ENCODE results near the gene THSD4.

THSD4 gene

DNA sequence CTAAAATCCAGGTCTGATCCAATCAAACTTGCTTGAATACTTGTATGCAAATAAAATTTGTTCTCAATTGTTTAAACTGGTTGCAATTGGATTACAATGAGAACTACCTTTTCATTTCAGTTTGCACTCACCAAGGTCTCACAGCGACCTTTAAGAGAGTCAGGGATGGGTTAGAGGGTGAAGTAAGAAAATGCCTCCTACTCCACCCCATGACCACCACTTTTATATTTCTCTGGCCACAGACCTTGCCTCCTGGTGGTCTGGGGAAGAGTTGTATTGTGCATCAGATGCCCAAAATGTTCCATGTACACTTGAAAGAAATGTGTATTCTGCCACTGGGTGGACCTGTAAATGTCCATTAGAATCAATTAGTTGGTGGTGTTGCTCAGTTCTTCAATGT is 16.4 kb upstream of the THSD4 start:
- no peak for DNase-seq

DNA sequence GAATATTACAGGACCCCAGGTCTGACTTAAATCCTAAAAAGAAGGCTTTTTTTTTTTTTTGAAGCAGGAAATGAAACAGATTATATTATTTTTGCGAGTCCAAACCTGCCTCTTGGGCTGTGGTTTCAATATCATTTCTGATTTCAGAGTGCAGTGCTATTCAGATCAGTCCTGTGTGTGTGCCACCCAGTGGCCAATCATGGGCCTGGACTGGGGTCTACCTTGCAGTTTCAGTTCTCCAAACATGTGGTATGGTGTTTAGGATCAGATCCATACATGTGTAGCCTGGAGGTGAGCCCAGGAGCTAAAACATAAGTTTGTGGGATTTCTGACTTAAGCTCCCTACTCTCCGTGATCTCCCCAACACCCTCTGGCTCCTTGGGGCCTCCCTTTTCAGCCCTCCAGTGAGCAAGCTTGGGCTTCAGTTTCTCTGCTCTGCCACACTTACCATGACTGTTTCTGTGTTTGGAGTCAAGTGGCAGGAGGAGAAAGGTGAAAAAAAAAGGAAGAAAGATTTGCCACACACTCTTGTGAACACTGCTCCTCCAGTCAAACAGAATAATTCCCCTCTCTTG is 12.1 kb upstream of the THSD4 start:
- peak; percentile 42 for DNase-seq

DNA sequence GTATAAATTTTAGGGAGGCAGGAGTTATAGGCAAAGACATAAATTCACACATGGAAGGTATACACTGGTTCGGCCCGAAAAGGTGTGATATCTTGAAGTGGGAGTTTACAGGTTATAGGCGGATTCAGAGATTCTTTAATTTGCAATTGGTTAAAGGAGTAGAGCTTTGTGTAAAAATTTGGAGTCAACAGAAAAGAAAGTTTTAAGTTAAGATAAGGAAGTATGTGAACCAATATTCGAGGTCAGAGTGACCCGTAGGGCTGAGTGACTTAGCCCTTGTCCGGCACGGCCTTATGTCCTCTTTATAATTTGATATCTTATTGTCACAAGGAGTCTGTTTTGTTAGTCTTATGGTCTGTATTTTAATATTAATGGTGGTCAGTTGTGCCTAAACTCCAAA is 10.6 kb upstream of the THSD4 start:
- DNase-seq, result no peak

DNA sequence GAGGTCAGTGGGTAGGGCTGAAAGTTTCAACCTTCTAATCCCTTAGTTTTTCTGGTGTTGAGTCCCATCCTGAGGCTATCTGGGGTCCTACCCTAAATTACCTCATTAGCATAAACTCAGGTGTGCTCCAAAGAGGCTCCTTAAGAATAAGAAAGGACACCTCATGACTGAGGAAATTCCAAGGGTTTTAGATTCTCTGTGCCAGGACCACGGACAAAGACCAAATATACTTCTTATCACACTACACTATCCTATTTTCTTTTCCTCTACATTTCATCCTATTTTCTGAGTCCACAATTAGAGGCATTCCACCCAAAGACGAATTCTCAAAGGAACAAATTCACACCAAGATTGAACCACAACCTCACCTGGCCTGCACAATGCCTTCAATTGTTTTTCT is 9.8 kb upstream of the THSD4 start:
- DNase-seq, result no peak

DNA sequence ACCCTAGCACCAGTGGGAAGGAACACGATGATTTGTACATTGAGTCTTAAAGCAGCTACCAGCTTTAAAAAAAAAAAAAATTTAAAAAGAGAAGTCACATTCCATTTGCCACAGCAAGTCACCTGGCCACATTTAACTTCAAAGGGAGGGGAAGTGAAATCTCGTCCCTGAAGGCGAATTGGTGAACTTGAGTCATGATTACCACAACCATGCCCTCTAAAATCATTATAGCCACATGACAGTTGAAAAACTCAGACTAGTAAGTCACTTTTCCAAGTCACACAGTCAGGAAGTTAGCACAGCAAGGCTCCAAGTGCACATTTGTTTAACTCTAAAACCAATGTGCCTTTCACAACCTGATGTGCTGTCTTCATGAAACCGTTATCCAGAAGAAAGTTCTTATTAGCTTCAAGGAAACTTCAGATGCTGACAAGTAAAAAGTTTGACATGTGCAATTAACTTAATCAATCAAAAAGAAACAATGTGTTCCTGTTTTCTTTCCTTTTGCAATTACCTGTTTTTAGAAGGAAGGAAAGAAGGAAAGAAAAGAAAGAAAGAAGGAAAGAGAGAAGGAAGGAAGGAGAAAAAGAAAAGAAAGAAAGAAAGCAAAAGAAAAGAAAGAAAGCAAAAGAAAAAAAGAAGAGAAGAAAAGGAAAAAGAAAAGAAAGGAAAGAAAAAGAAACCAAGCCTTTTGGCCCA is 8.3 kb upstream of the THSD4 start:
- DNase-seq, result peak; percentile 95

DNA sequence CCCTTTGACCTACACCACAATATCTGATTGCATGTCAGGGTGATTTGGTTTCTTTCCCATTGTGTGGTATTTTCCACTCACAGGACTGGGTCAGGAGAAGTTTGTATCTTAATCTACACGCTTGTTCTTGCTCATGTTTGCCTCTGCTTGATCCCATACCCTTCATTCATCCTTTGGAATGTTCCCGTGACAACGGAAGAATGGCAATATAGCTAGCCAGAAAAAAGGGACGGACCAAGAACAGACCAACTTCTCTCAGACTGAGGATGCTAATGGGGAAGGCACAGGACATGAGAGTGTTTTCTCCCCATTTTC is 7.8 kb upstream of the THSD4 start:
- DNase-seq, result no peak

DNA sequence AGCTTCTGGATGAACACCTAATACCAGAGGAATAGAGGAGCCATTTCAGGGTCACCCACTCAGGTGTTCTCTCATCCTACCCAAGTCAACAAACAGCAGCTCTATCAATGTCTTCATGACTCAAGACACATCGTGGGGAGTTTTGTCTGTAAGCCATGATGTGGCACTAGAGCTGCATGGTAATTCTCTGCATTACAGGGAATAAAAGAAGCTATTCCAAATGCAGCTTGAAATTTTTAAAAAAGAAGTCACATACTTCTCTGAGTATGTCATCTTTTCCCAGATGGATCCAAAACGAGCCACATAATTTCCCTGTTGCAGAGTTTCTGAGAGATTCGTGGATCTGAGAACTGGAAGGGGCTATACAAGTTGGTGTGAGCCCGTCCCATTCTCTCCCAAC is 6.1 kb upstream of the THSD4 start:
- no peak for DNase-seq

DNA sequence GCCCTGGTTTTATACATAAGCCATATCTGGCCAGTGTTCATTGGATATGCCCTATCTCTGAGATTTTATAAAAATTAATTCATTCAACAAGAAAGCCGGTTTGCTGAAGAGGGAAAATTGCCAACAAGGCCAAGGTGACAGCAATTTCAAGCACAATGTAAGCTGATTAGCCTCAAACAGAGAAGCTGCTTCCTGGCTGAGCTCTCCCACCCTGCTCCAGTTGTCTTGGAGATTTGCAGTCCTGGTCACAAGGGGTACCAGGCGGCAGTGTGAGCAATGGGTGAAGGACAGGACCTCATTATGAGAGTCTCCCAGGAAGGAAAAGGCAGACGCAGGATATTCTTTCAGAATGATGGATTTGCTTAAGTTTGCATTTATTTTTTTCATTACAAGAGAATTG is 5.4 kb upstream of the THSD4 start:
- no peak for DNase-seq

DNA sequence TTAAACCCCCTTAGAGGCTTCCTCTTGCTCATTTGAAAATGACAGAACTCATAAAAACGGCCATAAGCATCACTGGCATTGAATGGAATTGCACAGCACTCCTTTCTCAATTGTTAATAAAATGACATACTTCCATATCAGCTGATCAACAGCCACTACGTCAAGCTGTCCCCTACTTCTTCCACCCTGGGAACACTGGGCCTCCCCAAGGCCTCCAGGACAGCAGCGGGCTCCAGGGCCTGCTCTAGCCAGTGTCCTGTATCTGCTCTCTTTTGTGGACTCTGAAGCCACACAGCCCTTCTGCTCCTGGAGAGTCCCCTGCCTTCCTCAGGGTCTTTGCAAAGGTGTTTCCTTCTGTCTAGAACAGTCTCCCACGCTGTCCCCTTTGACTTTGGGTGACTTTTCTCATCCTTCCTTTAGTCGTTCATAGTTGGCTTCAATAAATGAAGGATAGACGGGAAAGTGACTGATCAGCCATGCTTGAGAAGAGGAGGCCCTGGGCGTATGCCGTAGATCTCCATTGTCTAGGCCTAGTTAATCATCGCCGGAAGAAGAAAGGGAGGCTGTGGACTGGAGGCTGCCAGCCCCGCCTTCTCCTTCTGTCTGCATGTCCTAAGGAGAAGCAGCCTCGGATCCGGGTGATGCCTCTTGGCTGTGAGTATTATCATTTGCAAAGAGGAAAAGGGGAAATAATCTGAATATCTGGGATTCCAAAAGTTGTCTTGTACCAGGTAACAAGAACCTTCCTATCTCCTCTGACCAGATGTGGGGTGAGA is 4.7 kb upstream of the THSD4 start:
- no peak for DNase-seq

DNA sequence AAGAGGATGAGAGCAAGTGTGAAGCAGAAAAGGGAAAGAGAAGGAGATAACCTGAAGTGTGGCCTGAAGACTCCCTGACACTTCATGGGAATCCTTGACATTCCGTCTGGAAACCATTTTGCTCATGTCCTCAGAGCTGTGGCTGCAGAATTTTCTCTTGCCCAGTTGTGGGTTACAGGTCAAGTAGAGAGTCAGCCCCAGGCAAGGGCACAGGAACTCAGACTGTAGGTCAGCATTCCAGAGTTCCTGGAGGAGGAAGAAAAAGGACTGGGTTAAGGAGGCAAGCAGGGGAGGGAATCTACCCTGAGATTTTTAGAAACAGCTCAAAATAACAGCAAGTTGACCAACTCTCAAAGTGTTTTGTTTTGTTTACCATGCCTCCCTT is 4.1 kb upstream of the THSD4 start:
- DNase-seq, result no peak

DNA sequence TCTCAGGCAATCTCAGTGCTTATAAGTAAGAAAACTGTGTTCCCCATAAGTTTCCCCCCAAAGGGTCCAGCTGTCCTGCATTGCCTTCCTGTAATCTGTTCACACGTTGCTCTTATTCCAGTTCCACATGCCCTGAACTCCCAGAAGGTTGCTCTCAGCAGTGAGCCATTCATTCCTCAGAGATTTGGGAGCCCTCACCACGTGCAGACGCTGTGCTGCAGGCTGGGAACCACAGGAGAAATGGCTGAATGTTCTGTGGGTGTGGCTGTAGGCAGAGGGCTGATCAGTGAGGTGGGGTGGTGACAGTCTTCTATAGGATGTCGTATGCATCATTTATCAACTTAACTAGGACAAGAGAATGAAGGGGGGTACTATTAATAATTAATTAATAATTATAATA is 3.3 kb upstream of the THSD4 start:
- no peak for DNase-seq

DNA sequence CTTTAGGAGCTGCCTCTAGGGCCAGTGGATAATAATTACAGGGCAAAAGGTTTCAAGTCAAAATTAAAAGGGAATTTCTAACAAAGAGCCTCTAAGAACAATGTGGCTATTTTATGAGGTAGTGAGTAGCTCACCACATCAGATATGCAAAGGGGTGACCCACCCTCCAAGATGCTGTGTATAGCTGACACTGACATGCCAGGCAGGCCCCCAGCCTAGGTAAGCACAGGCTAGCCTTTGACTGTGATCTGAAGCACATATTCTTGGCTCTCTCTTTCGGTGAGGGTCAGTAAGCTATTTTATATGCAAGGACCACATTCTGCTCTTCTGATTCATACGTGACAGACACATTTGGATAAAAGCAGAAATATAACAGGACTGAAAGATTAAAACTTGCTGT is 2.8 kb upstream of the THSD4 start:
- no peak for DNase-seq

DNA sequence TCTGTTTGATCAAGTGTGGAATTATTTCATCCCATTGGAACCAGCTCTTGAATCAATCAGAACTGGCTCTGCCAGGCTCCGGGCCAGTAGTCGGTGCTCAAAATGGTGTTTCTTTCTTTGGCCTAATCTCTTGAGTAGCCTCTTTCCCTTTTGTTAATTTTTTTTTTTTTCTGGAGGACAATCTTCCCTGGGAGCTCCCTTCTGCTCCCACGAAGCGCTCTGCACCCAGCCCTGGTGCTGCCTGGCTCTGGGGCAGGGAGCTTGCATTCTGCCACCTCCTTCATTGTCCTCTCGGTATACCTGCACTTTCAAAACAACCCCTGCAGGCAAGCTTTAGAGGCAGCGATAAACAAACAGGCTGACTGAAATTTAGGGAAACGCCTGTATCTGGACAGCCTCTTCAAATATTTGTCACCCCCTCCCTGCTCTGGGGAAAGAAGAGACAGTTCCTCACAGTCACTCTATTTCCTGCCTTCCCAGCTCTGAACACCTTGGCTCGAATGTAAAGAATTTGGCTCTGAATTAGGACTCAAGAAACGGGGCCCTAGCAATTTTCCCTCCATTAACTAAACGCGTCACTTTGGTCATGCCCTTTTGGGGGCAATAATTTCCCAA is 1.1 kb upstream of the THSD4 start:
- no peak for DNase-seq

DNA sequence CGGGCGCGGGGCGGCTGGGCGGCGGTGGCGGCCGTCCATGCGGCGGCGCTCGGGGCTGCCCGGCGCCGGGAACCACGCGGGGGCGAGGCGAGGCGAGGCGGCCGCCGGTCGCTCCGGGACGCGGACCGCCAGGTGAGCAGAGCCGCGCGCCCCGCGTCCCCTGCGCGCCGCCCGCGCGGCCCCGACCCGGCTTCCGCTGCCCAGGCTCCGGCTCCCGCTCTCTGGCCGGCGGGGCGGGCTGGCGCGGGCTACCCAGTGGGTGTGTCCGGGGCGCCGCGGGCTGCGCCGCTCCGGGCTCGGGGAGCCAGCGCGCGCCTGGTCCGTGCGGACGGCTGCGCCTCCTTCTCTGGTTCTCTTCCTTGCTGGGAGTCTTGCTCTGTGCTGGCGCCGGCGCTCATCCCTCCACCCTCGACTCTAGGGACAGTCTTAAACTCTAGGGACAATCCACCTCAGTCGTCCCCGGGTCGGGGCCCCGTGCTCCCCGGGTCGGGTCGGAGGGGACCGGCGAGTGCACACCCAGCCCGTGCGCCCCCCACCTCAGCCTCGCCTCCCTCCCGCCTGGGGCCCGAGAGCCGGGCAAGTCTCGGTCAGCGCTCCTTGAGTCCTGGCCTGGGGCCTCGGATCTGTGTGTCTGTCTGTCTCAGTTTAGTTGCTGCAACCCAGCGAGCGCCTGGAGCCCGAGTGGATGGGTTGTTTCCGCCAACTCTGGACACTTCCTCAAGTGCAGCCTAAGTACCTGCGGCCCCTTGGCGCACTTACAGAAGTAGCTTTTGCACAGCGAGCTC is 488 bp downstream of the THSD4 start:
- peak; percentile 1 for DNase-seq

DNA sequence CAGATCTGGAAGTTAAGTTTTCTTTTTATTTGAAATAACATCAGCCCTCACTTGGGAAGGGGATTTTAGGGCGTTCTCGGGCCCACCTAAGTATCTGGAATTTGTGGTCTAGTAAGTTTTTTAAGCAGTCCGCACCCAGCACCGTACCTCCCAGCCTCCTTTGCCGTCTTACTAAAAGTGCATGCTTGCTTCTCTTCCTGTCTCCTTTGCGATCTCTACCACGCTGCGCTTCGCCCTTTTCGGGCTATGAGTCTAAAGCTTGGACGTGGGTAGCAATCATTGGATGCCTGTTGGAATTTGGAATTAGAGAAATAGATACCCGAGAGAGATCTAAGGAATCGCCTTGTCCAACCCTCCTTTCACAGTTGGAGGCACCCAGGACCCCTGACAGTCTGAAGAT is 1.1 kb downstream of the THSD4 start:
- no peak for DNase-seq

DNA sequence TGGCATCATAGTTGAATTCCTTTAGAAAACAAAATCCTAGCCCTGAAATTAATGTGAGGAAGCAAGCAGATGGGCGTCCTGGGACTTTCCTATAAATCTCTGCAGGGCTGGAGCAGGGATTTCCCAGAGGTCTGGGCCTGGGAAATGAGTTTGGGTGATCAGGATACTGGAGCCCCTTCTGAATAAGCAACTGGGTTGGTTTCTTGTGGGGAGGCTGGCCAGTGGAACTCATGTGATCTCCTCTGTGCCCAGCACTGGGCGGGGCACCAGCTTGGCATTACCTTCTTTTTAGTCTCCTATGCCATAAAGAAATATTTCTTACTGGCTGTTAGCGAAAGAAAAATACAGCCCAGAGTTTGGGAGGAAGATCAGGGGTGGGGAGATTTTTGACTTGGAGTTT is 1.7 kb downstream of the THSD4 start:
- no peak for DNase-seq

DNA sequence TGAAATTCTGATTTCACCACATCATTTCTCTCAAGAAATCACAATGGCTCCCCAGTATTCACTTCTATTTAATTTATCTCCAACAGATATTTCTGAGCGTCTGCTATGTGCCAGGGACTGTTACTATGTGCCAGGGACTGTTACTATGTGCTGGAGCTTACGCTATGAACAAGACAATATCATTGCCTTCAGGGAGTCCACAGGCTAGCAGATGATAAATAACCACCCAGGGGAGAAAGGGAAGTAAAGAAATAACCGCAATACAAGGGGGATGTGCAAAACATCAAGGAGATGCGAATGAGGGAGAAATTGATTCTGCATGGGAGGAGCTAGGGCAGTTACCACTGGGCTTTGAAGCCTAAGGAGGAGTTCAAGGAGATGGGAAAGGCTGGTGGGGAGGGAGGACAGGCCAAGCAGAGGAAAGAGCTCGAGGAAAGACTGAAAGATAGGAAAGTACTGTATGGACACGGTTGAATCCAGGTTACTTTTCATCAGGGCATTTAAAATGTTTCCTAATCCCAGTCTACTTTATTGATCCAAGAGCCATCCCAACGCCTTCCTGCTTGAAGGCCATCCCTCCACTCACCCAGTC is 2.5 kb downstream of the THSD4 start:
- DNase-seq, result peak; percentile 19

DNA sequence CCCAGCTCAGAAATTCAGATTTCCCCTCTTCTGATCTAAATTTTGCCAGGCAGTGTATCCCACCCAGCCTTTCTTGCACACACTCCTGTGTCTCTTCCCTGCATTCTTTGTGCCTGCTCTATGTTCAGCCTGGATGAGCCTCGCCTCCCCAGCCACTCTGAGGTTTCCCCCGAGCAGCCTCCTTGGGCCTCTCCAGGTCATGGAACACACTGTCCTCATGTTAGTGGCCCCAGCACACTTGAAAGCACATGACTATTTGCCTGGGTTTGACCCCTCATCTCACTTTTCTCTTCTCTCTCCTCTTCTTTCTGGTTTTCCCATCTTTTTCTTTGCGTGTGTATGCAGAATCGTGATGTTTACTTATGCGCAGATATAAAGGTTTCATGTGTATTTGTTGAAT is 3.1 kb downstream of the THSD4 start:
- no peak for DNase-seq

DNA sequence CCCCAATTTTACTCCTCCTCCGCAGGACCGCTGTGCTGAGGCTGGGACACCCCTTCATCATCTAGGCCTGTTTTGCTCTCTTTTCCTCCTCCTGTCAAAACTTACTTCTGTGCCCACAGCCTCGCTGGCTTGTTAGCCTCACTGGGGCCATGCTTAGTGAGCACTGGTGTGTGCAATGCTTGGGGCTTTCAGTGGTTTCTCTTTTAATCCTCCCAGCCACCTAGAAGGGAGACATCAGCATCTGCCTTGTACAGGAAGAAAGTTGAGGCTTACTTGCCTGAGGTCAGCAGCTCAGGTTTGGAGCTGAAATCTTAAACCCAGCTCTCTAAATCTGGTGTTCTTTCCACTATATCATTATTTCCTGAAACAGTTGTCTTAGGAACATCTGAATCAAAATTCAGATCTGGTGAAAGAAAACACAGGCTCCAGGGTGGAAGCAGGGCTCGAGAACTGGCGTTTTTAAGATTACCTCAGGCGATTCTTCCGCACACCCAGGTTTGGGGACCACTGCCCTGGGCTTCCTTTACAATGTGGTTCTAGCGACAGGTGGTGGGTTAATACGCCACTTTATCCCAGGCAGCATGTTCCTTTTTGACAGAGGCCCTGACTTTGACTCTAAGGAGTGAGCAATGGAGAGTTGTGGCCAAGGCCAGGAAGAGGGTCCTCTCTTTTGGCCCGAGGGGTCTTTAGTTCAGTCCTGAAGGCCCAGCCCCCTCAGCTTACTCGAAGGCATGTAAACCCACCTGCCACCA is 3.8 kb downstream of the THSD4 start:
- no peak for DNase-seq

DNA sequence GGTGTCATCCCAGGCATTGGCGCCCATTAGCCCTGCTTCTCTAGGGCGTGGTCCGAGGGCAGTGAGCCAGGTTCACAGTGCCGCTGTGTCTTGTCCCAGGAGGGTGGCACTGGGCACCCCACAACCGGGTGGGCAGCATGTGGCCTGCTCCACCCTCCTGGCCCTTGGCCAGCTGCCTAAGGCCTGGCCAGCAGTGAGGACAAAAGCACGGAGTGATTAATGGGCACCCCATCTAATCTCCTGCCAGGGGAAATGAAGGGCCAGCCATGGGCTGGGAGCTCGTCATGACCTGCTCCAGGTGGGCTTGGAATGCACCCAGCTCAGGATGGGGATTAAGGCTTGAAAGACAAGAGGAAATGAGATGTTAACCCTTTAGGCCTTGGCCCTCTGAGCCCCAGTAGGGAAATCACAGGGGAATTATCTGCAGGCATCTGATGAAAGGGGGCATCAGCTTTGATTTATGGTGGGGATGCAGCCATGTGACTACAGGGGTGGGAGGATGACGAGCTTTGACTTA is 5.2 kb downstream of the THSD4 start:
- no peak for DNase-seq

DNA sequence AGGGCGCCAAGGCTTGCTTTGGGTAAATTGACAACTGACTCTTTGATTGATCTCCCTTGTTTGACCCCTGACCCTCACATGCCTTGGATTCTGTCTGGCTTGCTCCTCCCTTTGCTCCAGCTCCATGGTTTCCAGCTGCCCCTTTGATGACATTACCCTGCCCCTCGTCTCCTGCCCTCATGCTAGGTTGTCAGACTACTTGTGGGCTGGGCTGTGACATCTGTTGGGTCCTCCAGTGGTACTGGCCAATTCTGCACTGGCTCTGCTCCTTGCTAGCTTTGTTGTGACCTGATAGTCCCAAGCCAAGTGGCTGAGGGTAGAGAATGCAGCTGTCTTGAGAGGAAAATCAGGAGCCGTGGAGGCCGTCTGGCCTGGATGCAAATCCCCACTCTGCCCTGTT is 6.2 kb downstream of the THSD4 start:
- DNase-seq, result no peak
